ENCODE results near the gene BTG4.

Gene BTG4

DNA sequence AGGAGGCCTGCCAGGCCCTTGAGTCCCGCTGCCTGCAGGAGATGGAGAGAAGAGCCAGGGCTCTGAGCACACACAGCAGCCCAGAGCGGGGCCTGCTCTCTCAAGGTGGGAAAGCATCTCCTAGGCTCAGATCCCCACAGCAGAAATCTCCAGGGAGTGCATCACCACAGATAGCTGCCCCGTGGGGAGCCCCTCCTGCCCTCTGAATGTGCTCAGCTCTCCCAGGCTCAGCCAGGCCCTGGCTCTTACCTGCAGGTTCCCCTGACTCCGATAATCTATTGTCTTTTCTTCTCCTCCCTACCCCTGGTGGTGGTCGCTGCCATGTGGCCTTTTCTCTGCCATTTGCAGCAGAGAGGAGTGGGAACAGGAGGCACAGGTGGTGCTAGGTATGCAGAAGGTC is 49.9 kb downstream of the BTG4 start:
- TF ChIP-seq Cebpa-rat (IDR thresholded peaks at IDR 0.05) = no peak
- Histone ChIP-seq H3K4me1 (no peaks in the 10 kb centered on the region; a peak in 2 of 20 replicates), H4K20me1 (no peaks in the 10 kb centered on the region), H3K9me3 (replicated peaks in 1 of 11) (no peaks in the 10 kb centered on the region), H3K4me2 (no peak overlapping the region), H3K27ac (no peak overlapping the region), H3K27me3 (no peaks in the 10 kb centered on the region), H3K4me3 (no peak overlapping the region), H3K9ac (no peak overlapping the region), H3K36me3 (no peaks in the 10 kb centered on the region)

DNA sequence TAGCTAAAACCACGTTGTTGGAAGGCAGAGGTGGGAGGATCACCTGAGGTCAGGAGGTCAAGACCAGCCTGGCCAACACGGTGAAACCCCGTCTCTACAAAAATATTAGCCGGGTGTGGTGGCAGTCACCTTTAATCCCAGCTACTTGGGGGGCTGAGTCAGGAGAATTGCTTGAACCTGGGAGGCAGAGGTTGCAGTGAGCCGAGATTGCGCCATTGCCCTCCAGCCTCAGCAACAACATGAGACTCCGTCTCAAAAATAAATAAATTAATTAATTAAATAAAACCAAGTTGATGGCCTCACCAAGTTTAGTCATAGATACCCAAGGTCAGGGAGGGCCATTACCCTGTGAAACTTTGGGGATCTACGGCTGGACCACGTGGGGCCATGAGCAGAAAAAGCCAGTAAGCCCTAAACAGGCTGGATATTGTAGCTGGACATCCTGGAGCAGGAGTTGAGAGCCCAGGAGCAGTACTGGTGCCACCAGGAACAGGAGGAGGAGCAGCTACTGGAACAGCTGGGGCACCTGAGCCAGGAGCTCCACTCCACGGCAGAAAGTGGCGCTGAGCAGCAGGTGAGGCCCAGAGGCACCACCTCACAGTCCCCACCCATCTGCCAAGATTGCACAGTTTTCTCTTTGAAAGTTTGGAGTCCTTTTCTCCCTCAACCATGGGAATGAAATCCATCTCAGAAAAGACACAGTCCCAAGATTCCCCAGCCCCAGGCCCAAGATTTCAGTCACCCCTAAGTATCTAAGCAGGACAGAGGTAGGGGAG is 50.5 kb downstream of the BTG4 start:
- H3K4me2 ChIP-seq = no peak overlapping the region
- no peak overlapping the region for H3K4me3 ChIP-seq
- no peaks in the 10 kb centered on the region for H3K9me3 ChIP-seq (replicated peaks in 1 of 11)
- H4K20me1 ChIP-seq = no peaks in the 10 kb centered on the region; a peak in 1 of 22 replicates
- no peak overlapping the region for H3K27ac ChIP-seq
- H3K9ac ChIP-seq = no peak overlapping the region
- no peak; a peak in 1 of 22 replicates for TF ChIP-seq Cebpa-rat (IDR thresholded peaks at IDR 0.05)
- no peaks in the 10 kb centered on the region; a peak in 2 of 20 replicates for H3K4me1 ChIP-seq
- no peaks in the 10 kb centered on the region for H3K27me3 ChIP-seq
- H3K36me3 ChIP-seq = no peaks in the 10 kb centered on the region

DNA sequence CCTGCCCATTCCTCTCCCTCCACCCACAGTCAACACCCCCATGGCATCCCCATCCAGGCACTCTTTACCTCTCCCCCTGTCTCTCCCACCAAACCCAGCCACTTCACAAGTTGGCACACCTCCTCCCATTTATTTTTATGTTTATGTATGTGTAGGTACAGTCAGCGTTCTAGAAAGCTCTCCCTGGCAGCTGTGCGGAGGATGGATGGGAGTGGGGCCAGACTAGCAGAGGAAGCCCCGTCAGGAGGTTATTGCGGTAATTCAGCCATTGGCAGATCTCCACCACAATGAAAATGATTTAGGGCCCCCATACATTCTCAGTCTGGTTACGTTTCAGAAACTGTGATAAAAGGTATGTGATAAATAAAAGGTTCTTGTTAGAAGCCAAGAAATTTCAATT is 51.3 kb downstream of the BTG4 start:
- no peak overlapping the region for H3K4me2 ChIP-seq
- no peak overlapping the region for H3K9ac ChIP-seq
- H3K27me3 ChIP-seq = no peaks in the 10 kb centered on the region
- no peaks in the 10 kb centered on the region for H3K9me3 ChIP-seq (replicated peaks in 1 of 11)
- H3K4me3 ChIP-seq = no peak overlapping the region
- no peaks in the 10 kb centered on the region; a peak in 1 of 22 replicates for H4K20me1 ChIP-seq
- no peak overlapping the region for H3K27ac ChIP-seq
- no peaks in the 10 kb centered on the region; a peak in 1 of 20 replicates for H3K4me1 ChIP-seq
- TF ChIP-seq Cebpa-rat (IDR thresholded peaks at IDR 0.05) = no peak
- no peaks in the 10 kb centered on the region for H3K36me3 ChIP-seq

DNA sequence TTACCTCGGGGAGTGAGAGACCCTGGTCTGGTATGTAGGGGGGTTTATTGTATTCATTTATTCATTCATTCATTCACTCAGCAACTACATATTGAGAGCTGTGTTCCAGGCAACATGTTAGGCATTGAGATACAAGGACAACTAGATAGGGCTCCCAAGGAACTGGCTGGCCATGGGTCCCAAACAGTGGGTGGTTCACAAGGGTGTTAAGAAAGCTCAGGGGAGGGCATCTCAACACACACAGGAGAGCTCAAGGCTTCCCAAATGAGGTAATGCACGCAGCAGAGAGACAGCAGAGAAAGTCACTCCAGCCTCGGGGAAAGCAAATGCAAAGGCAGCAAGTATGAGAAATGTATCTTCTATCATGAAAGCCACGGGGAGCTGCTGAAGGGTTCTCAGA is 51.8 kb downstream of the BTG4 start:
- no peak overlapping the region for H3K4me2 ChIP-seq
- H3K4me3 ChIP-seq = no peak overlapping the region
- no peak for TF ChIP-seq Cebpa-rat (IDR thresholded peaks at IDR 0.05)
- no peaks in the 10 kb centered on the region for H3K36me3 ChIP-seq
- H3K4me1 ChIP-seq = no peaks in the 10 kb centered on the region; a peak in 1 of 20 replicates
- H4K20me1 ChIP-seq = no peaks in the 10 kb centered on the region; a peak in 1 of 22 replicates
- no peaks in the 10 kb centered on the region for H3K27me3 ChIP-seq
- no peak overlapping the region for H3K9ac ChIP-seq
- no peak overlapping the region for H3K27ac ChIP-seq
- no peaks in the 10 kb centered on the region for H3K9me3 ChIP-seq (replicated peaks in 1 of 11)

DNA sequence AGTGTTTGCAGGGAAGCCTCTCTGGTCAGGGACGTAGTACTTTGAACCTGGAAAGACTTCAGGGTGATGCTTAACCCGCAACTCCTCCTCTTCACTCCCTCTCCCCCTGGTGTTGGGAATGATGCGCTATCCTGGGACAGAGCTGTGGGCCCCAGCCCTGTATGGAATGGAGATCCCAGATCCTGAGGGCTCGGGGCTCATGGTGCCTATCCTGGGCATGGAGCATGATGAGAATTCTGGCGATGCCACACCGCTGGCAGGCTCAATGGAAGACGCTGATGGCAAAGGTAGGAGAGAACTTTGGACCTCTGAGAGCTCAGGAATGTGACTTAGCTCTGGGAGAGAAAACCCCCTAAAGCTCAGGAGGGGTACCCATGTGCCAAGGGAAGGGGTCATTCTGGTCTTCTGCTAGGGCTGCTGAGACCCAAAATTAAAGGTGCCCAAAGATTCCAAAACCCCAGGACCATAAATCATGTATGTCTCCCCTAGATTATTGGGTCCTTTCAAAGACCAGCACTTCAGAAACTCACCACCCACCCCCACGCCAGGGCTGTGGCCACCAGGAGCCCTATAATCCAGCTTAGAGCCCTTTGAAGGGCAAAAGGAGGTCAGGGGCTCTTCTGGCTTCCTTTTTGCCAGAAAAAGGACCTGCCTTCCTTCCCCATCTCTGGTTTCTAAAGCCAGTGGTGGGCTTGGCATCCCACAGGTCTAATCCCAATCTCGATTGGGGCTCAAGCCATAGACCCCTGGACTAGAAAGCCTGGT is 52.5 kb downstream of the BTG4 start:
- H3K27ac ChIP-seq = no peak overlapping the region
- no peaks in the 10 kb centered on the region for H3K9me3 ChIP-seq (replicated peaks in 1 of 11)
- no peak overlapping the region for H3K4me2 ChIP-seq
- no peaks in the 10 kb centered on the region; a peak in 1 of 20 replicates for H3K4me1 ChIP-seq
- TF ChIP-seq Cebpa-rat (IDR thresholded peaks at IDR 0.05) = no peak
- H4K20me1 ChIP-seq = no peaks in the 10 kb centered on the region; a peak in 1 of 22 replicates
- H3K4me3 ChIP-seq = no peak overlapping the region
- no peaks in the 10 kb centered on the region for H3K36me3 ChIP-seq
- no peaks in the 10 kb centered on the region for H3K27me3 ChIP-seq
- H3K9ac ChIP-seq = no peak overlapping the region

DNA sequence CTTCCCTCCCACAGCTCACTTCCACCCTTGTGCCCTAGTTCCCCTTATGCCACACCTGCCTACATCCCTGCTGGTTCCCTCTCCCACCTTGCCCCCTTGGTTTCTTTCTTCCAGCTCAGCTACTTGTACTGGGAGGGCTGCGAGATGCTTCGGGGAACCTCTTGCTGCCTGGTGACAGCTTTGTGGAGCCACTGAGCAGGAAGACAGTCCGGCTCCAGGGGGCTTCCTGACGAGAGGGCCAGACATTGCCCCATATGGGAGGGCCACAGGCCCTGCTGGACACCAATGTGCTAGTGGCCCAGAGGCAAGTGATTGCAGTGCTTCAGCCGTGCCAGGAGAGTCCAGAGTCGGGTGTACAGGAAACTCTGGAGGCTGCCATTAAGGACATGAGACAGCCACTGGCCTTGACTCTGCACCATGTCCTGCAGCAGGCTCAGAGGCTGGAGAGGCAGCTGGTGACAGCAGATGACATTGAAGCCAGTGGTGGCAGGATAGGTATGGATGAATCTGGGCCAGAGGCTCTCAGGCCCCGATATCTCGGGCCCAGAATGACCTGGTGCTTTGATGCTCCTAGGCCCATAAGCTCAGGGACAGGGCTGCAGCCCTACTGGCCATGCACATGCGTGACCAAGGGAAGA is 54.3 kb downstream of the BTG4 start:
- H3K27ac ChIP-seq = no peak overlapping the region
- no peaks in the 10 kb centered on the region; a peak in 1 of 22 replicates for H4K20me1 ChIP-seq
- no peaks in the 10 kb centered on the region; a peak in 1 of 20 replicates for H3K4me1 ChIP-seq
- no peak for TF ChIP-seq Cebpa-rat (IDR thresholded peaks at IDR 0.05)
- no peak overlapping the region for H3K4me2 ChIP-seq
- H3K9me3 ChIP-seq (replicated peaks in 1 of 11) = no peaks in the 10 kb centered on the region
- H3K27me3 ChIP-seq = no peaks in the 10 kb centered on the region
- H3K9ac ChIP-seq = no peak overlapping the region
- H3K4me3 ChIP-seq = no peak overlapping the region
- H3K36me3 ChIP-seq = no peaks in the 10 kb centered on the region

DNA sequence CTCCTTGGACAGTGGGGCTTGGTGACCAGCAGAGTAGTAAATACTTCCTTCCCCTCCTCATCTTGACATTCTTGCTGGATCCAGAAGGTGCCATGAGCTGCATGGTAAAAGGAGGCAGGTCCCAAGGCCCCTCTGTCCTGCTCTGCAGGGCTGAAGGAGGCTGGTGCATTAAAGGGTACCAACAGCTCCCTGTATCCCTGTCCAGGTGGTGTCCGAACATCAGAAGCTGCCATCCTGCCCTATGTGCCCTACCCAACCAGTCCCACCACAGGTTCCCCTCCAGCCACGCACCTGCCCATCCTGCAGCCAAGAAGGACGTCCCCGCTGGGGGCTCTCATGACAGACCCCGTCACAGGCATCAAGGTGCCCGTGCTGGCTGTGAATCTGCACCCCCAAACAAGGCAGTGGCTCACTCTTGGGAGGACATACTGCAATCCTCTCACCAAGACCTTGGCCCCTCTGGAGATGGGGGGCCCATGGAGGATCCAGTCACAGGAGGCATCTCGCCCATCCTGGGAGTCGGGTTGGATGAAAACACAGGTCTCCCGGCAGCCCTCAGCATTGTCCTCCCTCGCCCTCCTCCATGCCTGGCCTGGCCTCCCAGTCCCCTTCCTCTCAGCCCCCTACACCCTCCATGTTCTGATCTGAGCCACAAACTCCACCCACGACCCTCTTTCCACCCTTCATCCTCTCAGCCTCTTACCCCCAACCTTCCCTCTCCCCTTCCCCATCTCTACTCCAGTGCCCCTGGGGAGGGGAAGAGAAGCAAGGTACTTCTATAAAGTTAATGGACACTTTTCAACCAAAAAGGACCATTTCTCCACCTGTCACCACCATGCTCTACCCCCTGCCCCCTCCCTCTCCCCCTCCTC is 55.1 kb downstream of the BTG4 start:
- H3K9ac ChIP-seq = no peak overlapping the region
- H4K20me1 ChIP-seq = no peaks in the 10 kb centered on the region; a peak in 1 of 22 replicates
- H3K36me3 ChIP-seq = no peaks in the 10 kb centered on the region
- H3K27me3 ChIP-seq = no peaks in the 10 kb centered on the region
- TF ChIP-seq Cebpa-rat (IDR thresholded peaks at IDR 0.05) = no peak
- H3K9me3 ChIP-seq (replicated peaks in 1 of 11) = no peaks in the 10 kb centered on the region
- H3K27ac ChIP-seq = no peak overlapping the region
- H3K4me2 ChIP-seq = no peak overlapping the region
- no peaks in the 10 kb centered on the region; a peak in 1 of 20 replicates for H3K4me1 ChIP-seq
- no peak overlapping the region for H3K4me3 ChIP-seq

DNA sequence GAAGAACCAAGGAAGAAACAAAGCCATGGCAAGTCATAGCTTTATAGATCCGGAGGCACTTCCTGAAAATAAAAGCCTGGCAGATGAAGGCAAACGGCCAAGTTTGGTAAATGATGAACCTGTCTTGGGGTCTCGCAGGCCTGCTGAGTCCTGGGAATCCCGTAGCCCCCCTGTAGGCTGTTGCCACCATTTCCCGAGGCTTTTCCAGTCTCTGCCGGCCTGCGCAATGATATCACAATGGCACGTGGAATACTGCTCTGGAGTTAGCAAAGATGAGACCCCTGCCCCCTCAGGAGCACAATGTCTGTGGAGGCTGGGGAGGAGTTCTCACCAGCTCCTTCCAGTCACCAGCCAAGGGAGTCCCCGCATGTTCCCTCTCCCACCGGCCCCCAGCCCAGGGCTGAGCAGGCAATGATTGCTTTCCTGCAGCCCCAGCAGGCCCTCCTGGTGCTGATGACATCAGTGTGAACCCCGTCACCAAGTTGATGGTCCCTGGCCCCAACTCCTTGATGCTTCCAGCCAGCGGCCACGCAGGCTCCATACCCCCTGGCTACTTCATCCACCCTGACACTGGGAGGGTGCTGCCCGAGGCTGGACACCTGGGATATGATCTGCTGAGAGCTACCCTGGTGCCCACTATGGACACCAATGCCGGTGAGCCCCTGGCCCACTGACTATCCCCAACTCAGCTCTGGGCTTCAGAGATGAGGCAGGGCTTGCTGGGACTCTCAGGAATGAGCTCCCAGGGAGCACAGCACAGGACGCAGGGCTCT is 55.9 kb downstream of the BTG4 start:
- no peaks in the 10 kb centered on the region for H3K9me3 ChIP-seq (replicated peaks in 1 of 11)
- TF ChIP-seq Cebpa-rat (IDR thresholded peaks at IDR 0.05) = no peak
- H3K27me3 ChIP-seq = no peaks in the 10 kb centered on the region
- no peak overlapping the region for H3K4me2 ChIP-seq
- no peak overlapping the region for H3K4me3 ChIP-seq
- no peaks in the 10 kb centered on the region for H3K36me3 ChIP-seq
- H3K4me1 ChIP-seq = peaks cover 0 to 1% (median under 1%) of the 10 kb centered on the region in 10 experiments; a peak in 7 of 20 replicates
- no peak overlapping the region for H3K9ac ChIP-seq
- H4K20me1 ChIP-seq = no peaks in the 10 kb centered on the region; a peak in 1 of 22 replicates
- H3K27ac ChIP-seq = no peak overlapping the region
